GM13977 (cell line): ENCODE results near the gene DCUN1D1.

Experiments used
- DNase-seq: peaks from one replicate; pipeline ENCODE4 v3.0.0; 2012; ENCODE audit warnings: low spot score
- CTCF ChIP-seq: IDR thresholded peaks from 2 replicates; pipeline ENCODE4 v1.5.1; 2012; ENCODE audit warnings: mild to moderate bottlenecking, control low read depth; ENCODE audit not compliant: insufficient read depth; ENCODE audit errors: extremely low read depth, missing control alignments
- in situ Hi-C: fragments of 300-500 bp; cut with MboI; formaldehyde crosslinking; loops from one replicate; pipeline ENCODE4 v1.12.0; 2022; ENCODE audit warnings: low sequenced_read_pairs, low pct_unique_long_range_greater_than_20kb, mixed read lengths, inconsistent platforms; ENCODE audit not compliant: unreplicated experiment

Gene DCUN1D1

GRCh38 chr3:182973047-182973446, 7.3 kb downstream of the DCUN1D1 start:
- in situ Hi-C loops, result no loop called here
- DNase-seq, result no peak
- TF ChIP-seq CTCF, result no peak

DNA sequence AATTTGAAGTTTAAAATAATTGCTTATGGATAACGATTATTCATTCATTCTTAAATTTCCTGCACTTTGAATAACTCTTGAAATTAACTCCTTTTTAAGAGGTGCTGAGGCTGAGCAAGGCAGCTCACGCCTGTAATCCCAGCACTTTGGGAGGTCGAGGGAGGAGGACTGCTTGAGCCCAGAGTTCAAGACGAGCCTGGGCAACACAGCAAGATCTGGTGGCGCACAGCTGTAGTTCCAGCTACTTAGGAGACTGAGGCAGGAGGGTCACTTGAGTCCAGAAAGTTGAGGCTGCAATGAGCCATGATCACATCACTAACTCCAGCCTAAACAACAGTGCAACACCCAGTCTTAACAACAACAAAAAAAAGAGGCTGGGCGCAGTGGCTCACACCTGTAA, 8.0 kb downstream of the DCUN1D1 start:
- in situ Hi-C loops, result no loop called here
- TF ChIP-seq CTCF, result no peak
- no peak for DNase-seq

DNA sequence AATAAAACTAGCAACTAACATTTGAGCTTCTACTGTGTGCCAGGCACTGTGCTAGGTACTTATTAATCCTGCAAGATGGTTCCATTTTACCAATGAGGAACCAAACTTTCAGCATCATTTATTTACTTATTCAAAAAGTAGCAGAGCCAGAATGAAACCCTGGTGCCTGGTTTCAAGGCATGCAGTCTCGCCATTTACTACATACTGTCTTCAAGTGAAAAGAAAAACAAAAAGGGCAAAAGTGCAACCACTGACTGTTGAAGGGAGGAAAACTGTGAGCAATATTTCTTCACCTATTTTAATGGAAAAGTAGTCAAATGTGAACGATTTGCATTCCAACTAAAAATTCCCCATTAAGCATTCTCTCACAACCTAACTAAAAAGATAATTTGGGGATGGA, 8.7 kb downstream of the DCUN1D1 start:
- in situ Hi-C loops, result no loop called here
- no peak for TF ChIP-seq CTCF
- DNase-seq, result no peak

GRCh38 chr3:182970811-182971418, 9.4 kb downstream of the DCUN1D1 start:
- TF ChIP-seq CTCF, result no peak
- in situ Hi-C loops, result no loop called here
- no peak for DNase-seq

GRCh38 chr3:182969853-182970252, 10.5 kb downstream of the DCUN1D1 start:
- in situ Hi-C loops, result no loop called here
- no peak for TF ChIP-seq CTCF
- no peak for DNase-seq

- in situ Hi-C loops, result no loop called here
- no peak for DNase-seq
- no peak for TF ChIP-seq CTCF
Observed at GRCh38 chr3:182969277-182969676, 11.1 kb downstream of the DCUN1D1 start.
